ENCODE data around the gene CERKL.

DNA sequence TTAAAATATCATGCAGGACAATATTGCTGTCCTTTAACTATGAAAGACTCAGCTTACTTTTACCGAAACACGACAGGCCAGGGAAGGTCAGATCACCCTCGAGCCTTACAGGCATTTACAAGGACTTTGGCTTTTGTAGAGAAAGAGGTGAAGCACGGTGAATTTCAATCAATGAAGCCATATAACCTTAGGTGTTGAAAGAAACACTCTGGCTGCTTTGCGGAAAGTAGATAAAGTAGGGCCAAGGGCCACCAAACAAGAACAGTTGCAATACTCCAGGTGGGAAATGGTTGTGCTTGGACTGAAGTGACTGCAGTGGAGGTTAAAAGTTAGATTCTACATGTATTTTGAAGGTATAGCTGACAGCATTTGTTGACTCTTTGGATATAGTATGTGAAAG, 80.5 kb downstream of the CERKL start:
- TF ChIP-seq, protein P1, sequence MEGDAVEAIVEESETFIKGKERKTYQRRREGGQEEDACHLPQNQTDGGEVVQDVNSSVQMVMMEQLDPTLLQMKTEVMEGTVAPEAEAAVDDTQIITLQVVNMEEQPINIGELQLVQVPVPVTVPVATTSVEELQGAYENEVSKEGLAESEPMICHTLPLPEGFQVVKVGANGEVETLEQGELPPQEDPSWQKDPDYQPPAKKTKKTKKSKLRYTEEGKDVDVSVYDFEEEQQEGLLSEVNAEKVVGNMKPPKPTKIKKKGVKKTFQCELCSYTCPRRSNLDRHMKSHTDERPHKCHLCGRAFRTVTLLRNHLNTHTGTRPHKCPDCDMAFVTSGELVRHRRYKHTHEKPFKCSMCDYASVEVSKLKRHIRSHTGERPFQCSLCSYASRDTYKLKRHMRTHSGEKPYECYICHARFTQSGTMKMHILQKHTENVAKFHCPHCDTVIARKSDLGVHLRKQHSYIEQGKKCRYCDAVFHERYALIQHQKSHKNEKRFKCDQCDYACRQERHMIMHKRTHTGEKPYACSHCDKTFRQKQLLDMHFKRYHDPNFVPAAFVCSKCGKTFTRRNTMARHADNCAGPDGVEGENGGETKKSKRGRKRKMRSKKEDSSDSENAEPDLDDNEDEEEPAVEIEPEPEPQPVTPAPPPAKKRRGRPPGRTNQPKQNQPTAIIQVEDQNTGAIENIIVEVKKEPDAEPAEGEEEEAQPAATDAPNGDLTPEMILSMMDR (IDR thresholded peaks at IDR 0.05), result no peak
- no peak for TF ChIP-seq EZH2 (IDR thresholded peaks at IDR 0.05)
- no peak for TF ChIP-seq EZH2phosphoT487 (IDR thresholded peaks at IDR 0.05)
